GM12878 (cell line): ENCODE measurements around the gene EIF4EBP2. TPM values are rescaled to one million over a fixed set of nuclear protein-coding genes. Genes with fewer than 3 reads are reported as not detected.
A peak's percentile ranks its signal among the peaks of the same experiment; 100 is the strongest.

ENCODE experiments used
- ATAC-seq: fragments of 200-7000 bp; cut with Tn5 transposase; 3 replicates; pipeline ENCODE4 v1.9.1; 2020; ENCODE audit warnings: mild to moderate bottlenecking, moderate library complexity
- BruUV-seq: library from RNA; stranded (reverse); fragments of 400-500 nt; replicated peaks from 2 replicates; lab custom pipeline; 2021; lab: Mats Ljungman, UMichigan
- CTCF ChIA-PET: fragments of 300-600 bp; sonication (Branson Sonifier 250); formaldehyde crosslinking; extraction: SDS; loops from one replicate; lab custom pipeline; 2021; ENCODE audit warnings: inconsistent platforms; lab: Yijun Ruan, JAX
- POLR2A ChIA-PET: fragments of 350-600 bp; formaldehyde crosslinking; extraction: SDS; loops from one replicate; lab custom pipeline; 2021; ENCODE audit warnings: inconsistent platforms; lab: Charles Lee
- RAD21 ChIA-PET: fragments of 300-600 bp; sonication (Branson Sonifier 250); formaldehyde crosslinking; loops from one replicate; lab custom pipeline; 2023; ENCODE audit warnings: antibody characterized with exemption; ENCODE audit not compliant: unreplicated experiment; lab: Charles Lee
- SMC1A ChIA-PET: fragments of 300-600 bp; sonication (Branson Sonifier 250); formaldehyde crosslinking; loops from one replicate; lab custom pipeline; 2023; ENCODE audit not compliant: unreplicated experiment, uncharacterized antibody; lab: Charles Lee
- DNase-seq: peaks from one replicate; pipeline ENCODE4 v3.0.0-alpha.2; 2011; ENCODE audit warnings: low read depth, low spot score
- FAIRE-seq: peaks from 3 replicates; lab custom pipeline; 2011; peaks lifted over from hg19 to GRCh38; lab: Jason Lieb, UNC
- H2AFZ ChIP-seq: 2 replicates; pipeline ENCODE4 v1.6.0; 2011; ENCODE audit warnings: low read depth, low read length, control low read depth; ENCODE audit not compliant: control insufficient read depth
- H3K27ac ChIP-seq: 2 replicates; pipeline ENCODE4 v1.5.1; 2011; ENCODE audit warnings: control low read depth; ENCODE audit not compliant: control insufficient read depth, insufficient read depth
- H3K27me3 ChIP-seq, 2 experiments: replicated peaks in 1 of 2; 2 replicates each; pipeline versions ENCODE4 v1.6.0 to v1.6.1; 2011; ENCODE audit warnings: low read length in 1 of 2; ENCODE audit not compliant: control insufficient read depth in 2 of 2, insufficient read depth in 2 of 2
- H3K36me3 ChIP-seq, 2 experiments: 2 replicates each; pipeline ENCODE4 v1.5.1; 2011; ENCODE audit warnings: low read length in 1 of 2; ENCODE audit not compliant: control insufficient read depth in 2 of 2, insufficient read depth in 2 of 2
- H3K4me1 ChIP-seq: 2 replicates; pipeline ENCODE4 v1.6.1; 2011; ENCODE audit warnings: mild to moderate bottlenecking, low read length, moderate library complexity, mixed read lengths; ENCODE audit not compliant: control insufficient read depth, insufficient read depth
- H3K4me2 ChIP-seq: 2 replicates; pipeline ENCODE4 v1.6.0; 2011; ENCODE audit warnings: control low read depth; ENCODE audit not compliant: control insufficient read depth, insufficient read depth
- H3K4me3 ChIP-seq: fragments of 200-600 bp; sonication (generic); 2 replicates; pipeline ENCODE4 v1.5.1; 2016
- H3K79me2 ChIP-seq: 2 replicates; pipeline ENCODE4 v1.6.0; 2011; ENCODE audit warnings: low read length; ENCODE audit not compliant: control insufficient read depth, insufficient read depth
- H3K9ac ChIP-seq: 2 replicates; pipeline ENCODE4 v1.8.0; 2011; ENCODE audit warnings: low read length, control low read depth, mixed read lengths; ENCODE audit not compliant: control insufficient read depth, insufficient read depth
- H3K9me3 ChIP-seq: replicated peaks from 3 replicates; pipeline ENCODE4 v1.5.1; 2011; ENCODE audit warnings: mild to moderate bottlenecking, low read length; ENCODE audit not compliant: control insufficient read depth, insufficient read depth
- H4K20me1 ChIP-seq: 2 replicates; pipeline ENCODE4 v1.6.0; 2011; ENCODE audit not compliant: control insufficient read depth, insufficient read depth
- BACH1 ChIP-seq: fragments of 450-650 bp; IDR thresholded peaks from 2 replicates; pipeline ENCODE4 v1.6.1; 2017; ENCODE audit warnings: mild to moderate bottlenecking, borderline replicate concordance
- CBX3 ChIP-seq: fragments of 200-600 bp; sonication (generic); IDR thresholded peaks from 2 replicates; pipeline ENCODE4 v1.6.1; 2016; ENCODE audit warnings: low read depth, borderline replicate concordance
- ESRRA ChIP-seq: IDR thresholded peaks from 2 replicates; pipeline ENCODE4 v1.6.1; 2012; ENCODE audit warnings: mild to moderate bottlenecking, low read length, improper control_type of control experiment
- ETV6 ChIP-seq, 2 experiments: fragments of 450-650 bp in 1 of 2; IDR thresholded peaks in 1 of 2; conservative IDR thresholded peaks in 1 of 2; 2 replicates each; pipeline ENCODE4 v1.6.1; 2014; ENCODE audit warnings: antibody characterized with exemption in 1 of 2, borderline replicate concordance in 1 of 2, low read depth in 1 of 2, mild to moderate bottlenecking in 1 of 2, moderate library complexity in 1 of 2
- LARP7 ChIP-seq: fragments of 450-650 bp; IDR thresholded peaks from 2 replicates; pipeline ENCODE4 v1.6.1; 2017; ENCODE audit warnings: mild to moderate bottlenecking
- MYC ChIP-seq: IDR thresholded peaks from 2 replicates; pipeline ENCODE4 v1.6.1; 2011; ENCODE audit warnings: mild to moderate bottlenecking, low read length, moderate library complexity, inconsistent platforms; ENCODE audit not compliant: insufficient read depth, insufficient replicate concordance, insufficient read length, severe bottlenecking
- NFIC ChIP-seq: IDR thresholded peaks from 2 replicates; pipeline ENCODE4 v1.6.1; 2012; ENCODE audit warnings: low read depth, mild to moderate bottlenecking, inconsistent platforms, low read length, moderate library complexity
- NR2C1 ChIP-seq: fragments of 450-650 bp; IDR thresholded peaks from 2 replicates; pipeline ENCODE4 v1.6.1; 2017; ENCODE audit warnings: antibody characterized with exemption, mild to moderate bottlenecking, moderate library complexity
- PRDM15 ChIP-seq: fragments of 450-650 bp; formaldehyde crosslinking; IDR thresholded peaks from 2 replicates; pipeline ENCODE4 v1.4.0; 2020; ENCODE audit warnings: mild to moderate bottlenecking, moderate library complexity
- SIN3A ChIP-seq: IDR thresholded peaks from 2 replicates; pipeline ENCODE4 v1.6.1; 2012; ENCODE audit warnings: low read depth, low read length, improper control_type of control experiment
- TCF7 ChIP-seq: IDR thresholded peaks from 2 replicates; pipeline ENCODE4 v1.6.1; 2014; ENCODE audit warnings: antibody characterized with exemption, borderline replicate concordance
- ZBTB11 ChIP-seq: fragments of 450-650 bp; formaldehyde crosslinking; IDR thresholded peaks from 2 replicates; pipeline ENCODE4 v1.5.0; 2022; ENCODE audit warnings: mild to moderate bottlenecking, missing genetic modification characterization
- ZBTB33 ChIP-seq: fragments of 450-650 bp; IDR thresholded peaks from 2 replicates; pipeline ENCODE4 v1.6.1; 2017; ENCODE audit warnings: mild to moderate bottlenecking
- WGBS: methylation state at CpG from one replicate; pipeline ENCODE4 v1.1.6; 2016; ENCODE audit warnings: low lambda C conversion rate; ENCODE audit not compliant: insufficient replicate concordance, insufficient coverage; ENCODE audit errors: missing lambda C conversion rate; 5-methylcytosine and 5-hydroxymethylcytosine counted together
- in situ Hi-C: fragments of 300-500 bp; cut with MboI; formaldehyde crosslinking; loops from 9 replicates; pipeline ENCODE4 v1.14.3; 2018; ENCODE audit warnings: mixed read lengths
- intact Hi-C: fragments of 100-400 bp; cut with micrococcal nuclease; formaldehyde crosslinking; loops from one replicate; pipeline ENCODE4 v1.14.2; 2022; ENCODE audit not compliant: unreplicated experiment
- polyA plus RNA-seq, 11 experiments: library from polyadenylated mRNA; depleted of rRNA in 4 of 11; unstranded in 6 of 11; stranded (reverse) in 5 of 11; fragments of >200 nt; fragmentation: Nextera tagmentation in 4 of 11; fragmentation: Illumina TruSeq in 1 of 11; extraction: Ambion mirVana in 4 of 11; extraction: Trizol in 1 of 11; gene quantifications; 1 replicate in 1 of 11; 2 replicates in 10 of 11; pipeline versions ENCODE4 v1.2.1 to v1.2.3, GENCODE V29; 2011 to 2016; ENCODE audit warnings: inconsistent platforms in 2 of 11, missing spikeins in 2 of 11, low read depth in 1 of 11
- total RNA-seq, 4 experiments: library from RNA; depleted of rRNA in 3 of 4; stranded (reverse); fragments of >200 nt in 3 of 4; fragmentation: Illumina TruSeq in 1 of 4; extraction: Trizol in 1 of 4; gene quantifications; 2 replicates each; pipeline versions ENCODE4 v1.2.1 to v1.2.3, GENCODE V29; 2013 to 2021

The EIF4EBP2 gene
- total and polyA plus RNA-seq, 10 of the 15 experiments (the other 5 are each of a cell fraction or from before 2014, with no cell fraction given): 14.4 to 51.3 (median 28.9) TPM

- no peak for FAIRE-seq
- intact Hi-C loops (no loop called here), in situ Hi-C loops (no loop called here)
- RAD21 ChIA-PET: no interaction called here
- Histone ChIP-seq H3K36me3 (no peaks in the 10 kb centered on the region), H3K79me2 (no peaks in the 10 kb centered on the region), H3K4me2 (no peak overlapping the region), H3K4me1 (no peaks in the 10 kb centered on the region), H3K27ac (no peak overlapping the region), H3K9ac (no peak overlapping the region), H3K27me3 (peaks cover 3 to 5% of the 10 kb centered on the region in 2 experiments; a peak in 3 of 4 replicates), H4K20me1 (no peaks in the 10 kb centered on the region), H3K4me3 (no peak overlapping the region), H3K9me3 (no peaks in the 10 kb centered on the region), H2AFZ (no peak overlapping the region)
- CTCF ChIA-PET: interaction anchor here (6.0 kb wide), 1 partner anchor 83 kb away, joined by 74 read pairs; no protein-coding TSS in a partner anchor
- 17% methylated on average over 54 of the region's 62 CpGs for WGBS
- DNase-seq: no peak
- ATAC-seq: peak; percentile 52
- no TSS peak for BruUV-seq
- SMC1A ChIA-PET: interaction anchor here (0.7 kb wide), 1 partner anchor 66 kb away, joined by 3 read pairs; no protein-coding TSS in a partner anchor
- POLR2A ChIA-PET: no interaction called here
- TF ChIP-seq BACH1 (no peak), NFIC (no peak), ESRRA (no peak), LARP7 (no peak), TCF7 (no peak), SIN3A (no peak), MYC (no peak), ZBTB11 (CRISPR knock-in tag) (no peak), PRDM15 (no peak), ETV6 (conservative IDR thresholded peaks at IDR 0.05 in 1 of 2, IDR thresholded peaks at IDR 0.05 in 1 of 2; ENCODE audit: borderline replicate concordance in 1 of 2, low read depth in 1 of 2) (no peak), NR2C1 (no peak), ZBTB33 (no peak), CBX3 (no peak)
Observed at GRCh38 chr10:70458329-70459060, 54.5 kb downstream of the EIF4EBP2 start.
